BJ (cell line): ENCODE data around the gene CYP2A7. TPM values are rescaled to one million over a fixed set of nuclear protein-coding genes. Genes with fewer than 3 reads are reported as not detected.
"Not testable (repeated sequence)": the region's sequence is repeated elsewhere in the genome, so short reads cannot be mapped to it uniquely, and the experiment has no call there.

ENCODE experiments used
- CTCF ChIA-PET: fragments of 350-600 bp; formaldehyde crosslinking; extraction: SDS; loops from one replicate; lab custom pipeline; 2021; ENCODE audit warnings: antibody characterized with exemption, inconsistent platforms; lab: Yijun Ruan, JAX
- POLR2A ChIA-PET: fragments of 300-600 bp; sonication (Branson Sonifier 250); formaldehyde crosslinking; extraction: SDS; loops from one replicate; lab custom pipeline; 2021; ENCODE audit warnings: antibody characterized with exemption; lab: Charles Lee
- DNase-seq: peaks from one replicate; pipeline ENCODE4 v3.0.0-alpha.2; 2011; ENCODE audit warnings: low read depth
- H3K27me3 ChIP-seq: 2 replicates; pipeline ENCODE4 v1.6.0; 2011; ENCODE audit warnings: low read length; ENCODE audit not compliant: control insufficient read depth, insufficient read depth
- H3K36me3 ChIP-seq: 2 replicates; pipeline ENCODE4 v1.5.1; 2011; ENCODE audit warnings: low read length; ENCODE audit not compliant: control insufficient read depth, insufficient read depth
- H3K4me3 ChIP-seq: 2 replicates; pipeline ENCODE4 v1.5.1; 2011; ENCODE audit warnings: low read depth, mild to moderate bottlenecking, control low read depth, low read length
- CTCF ChIP-seq: IDR thresholded peaks from 2 replicates; pipeline ENCODE4 v1.5.1; 2011; ENCODE audit warnings: low read depth, mild to moderate bottlenecking, control low read depth, inconsistent platforms, low read length, moderate library complexity; ENCODE audit not compliant: insufficient read depth
- polyA plus RNA-seq: library from polyadenylated mRNA; depleted of rRNA; stranded (reverse); fragments of >200 nt; gene quantifications from 2 replicates; pipeline ENCODE4 v1.2.3, GENCODE V29; 2011

Gene CYP2A7
- polyA plus RNA-seq, 1 experiment = not detected

DNA sequence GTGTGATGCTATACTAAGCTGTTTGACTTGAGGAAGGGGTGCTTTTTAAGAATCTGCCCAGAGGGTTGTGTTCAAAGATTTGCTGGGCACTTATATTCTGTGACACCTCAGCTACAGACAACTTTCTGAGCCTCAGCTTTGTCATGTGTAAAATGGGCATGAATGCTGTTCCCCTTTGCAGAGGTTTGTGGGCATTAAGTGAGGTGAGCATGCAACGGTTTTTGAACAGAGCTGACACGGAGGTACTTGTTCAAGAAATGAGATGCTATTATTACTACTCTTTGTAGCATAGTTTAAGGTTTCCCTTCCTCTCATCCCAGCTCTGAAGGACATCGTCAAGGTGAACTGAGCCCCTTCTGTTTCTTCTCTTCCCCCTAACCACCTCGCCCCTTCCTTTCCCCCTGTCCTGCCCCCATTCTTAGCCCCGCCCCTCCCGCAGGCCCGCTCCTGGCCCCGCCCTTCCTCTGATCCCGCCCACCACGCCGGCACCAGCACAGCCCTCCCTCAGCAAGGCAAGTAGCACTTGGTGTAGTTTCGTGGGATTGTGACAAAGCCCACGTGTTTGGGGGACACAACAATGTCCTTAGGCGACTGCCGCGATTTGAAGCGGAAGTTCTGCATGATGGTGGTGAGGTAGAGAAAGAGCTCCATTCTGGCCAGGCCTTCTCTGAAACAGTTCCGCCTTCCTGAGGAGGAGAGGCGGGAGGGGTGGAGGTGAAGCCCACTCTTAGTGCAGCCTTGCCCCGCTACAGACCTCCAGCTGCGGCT, 26.1 kb upstream of the CYP2A7 start:
- DNase-seq = no peak
- CTCF ChIA-PET = no interaction called here

GRCh38 chr19:40906512-40906911, 24.5 kb upstream of the CYP2A7 start:
- POLR2A ChIA-PET = no interaction called here
- H3K36me3 ChIP-seq = no peaks in the 10 kb centered on the region
- CTCF ChIA-PET = interaction anchor here (1.1 kb wide), 1 partner anchor 17 kb away, joined by 3 read pairs; no protein-coding TSS in a partner anchor
- no peak overlapping the region for H3K4me3 ChIP-seq
- TF ChIP-seq CTCF = no peak
- no peak for DNase-seq
- H3K27me3 ChIP-seq = peaks cover 5% of the 10 kb centered on the region; the same call in 1 of the 2 replicates

More for the DNA sequence above, 26.1 kb upstream of the CYP2A7 start:
- Histone ChIP-seq H3K27me3 (peaks cover 5% of the 10 kb centered on the region; the same call in 1 of the 2 replicates), H3K4me3 (no peak overlapping the region), H3K36me3 (no peaks in the 10 kb centered on the region)
- no peak for TF ChIP-seq CTCF
- POLR2A ChIA-PET = no interaction called here

- POLR2A ChIA-PET, CTCF ChIA-PET, H3K4me3 ChIP-seq, H3K36me3 ChIP-seq, H3K27me3 ChIP-seq, DNase-seq: not testable (repeated sequence)
These were observed 22.7 kb upstream of the CYP2A7 start for GRCh38 chr19:40904673-40905156.

DNA sequence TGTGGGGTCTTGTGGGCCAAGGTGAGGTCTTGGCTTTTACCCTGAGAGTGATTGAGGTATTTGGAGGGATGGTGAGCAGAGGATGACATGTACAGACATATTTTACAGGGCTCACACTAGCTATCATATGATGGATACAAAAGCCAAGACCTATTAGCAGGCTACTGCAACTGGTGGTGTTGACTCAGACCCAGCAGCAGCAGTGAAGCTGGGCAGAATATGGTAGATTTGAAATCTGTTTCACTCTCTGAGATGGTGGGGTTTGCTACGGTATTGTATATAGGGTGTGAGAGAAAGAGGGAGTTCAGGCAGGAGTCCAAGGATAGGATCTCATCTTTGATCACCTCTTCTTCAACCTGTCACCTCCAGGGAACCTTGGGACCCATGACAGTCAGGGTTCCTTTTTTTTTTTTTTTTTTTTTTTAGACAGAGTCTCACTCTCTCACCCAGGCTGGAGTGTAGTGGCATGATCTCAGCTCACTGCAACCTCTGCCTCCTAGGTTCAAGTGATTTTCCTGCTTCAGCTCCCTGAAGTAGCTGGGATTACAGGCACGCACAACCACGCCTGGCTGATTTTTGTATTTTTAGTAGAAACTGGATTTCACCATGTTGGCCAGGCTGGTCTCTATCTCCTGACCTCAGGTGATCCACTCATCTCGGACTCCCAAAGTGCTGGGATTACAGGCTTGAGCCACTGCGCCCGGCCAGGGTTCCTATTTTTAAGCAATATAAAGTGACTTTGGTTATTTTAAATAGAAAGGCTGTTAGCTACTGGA, 20.1 kb upstream of the CYP2A7 start:
- CTCF ChIA-PET, H3K27me3 ChIP-seq, DNase-seq, H3K4me3 ChIP-seq, H3K36me3 ChIP-seq, POLR2A ChIA-PET: not testable (repeated sequence)

- H3K27me3 ChIP-seq, CTCF ChIA-PET, H3K36me3 ChIP-seq, DNase-seq, H3K4me3 ChIP-seq, POLR2A ChIA-PET: not testable (repeated sequence)
These were observed 18.5 kb upstream of the CYP2A7 start for GRCh38 chr19:40900521-40900920.

- POLR2A ChIA-PET = not testable (repeated sequence)
These were observed 17.9 kb upstream of the CYP2A7 start for GRCh38 chr19:40899964-40900363.

GRCh38 chr19:40896843-40897789, 15.1 kb upstream of the CYP2A7 start:
- CTCF ChIA-PET, DNase-seq, H3K27me3 ChIP-seq, H3K4me3 ChIP-seq, H3K36me3 ChIP-seq, POLR2A ChIA-PET: not testable (repeated sequence)

More at GRCh38 chr19:40899964-40900363, 17.9 kb upstream of the CYP2A7 start:
- H3K4me3 ChIP-seq, DNase-seq, H3K36me3 ChIP-seq, H3K27me3 ChIP-seq, CTCF ChIA-PET: not testable (repeated sequence)
